ENCODE data around the gene FAM8A1.
"Not testable (repeated sequence)": the region's sequence is repeated elsewhere in the genome, so short reads cannot be mapped to it uniquely, and the experiment has no call there.

Gene FAM8A1, protein sequence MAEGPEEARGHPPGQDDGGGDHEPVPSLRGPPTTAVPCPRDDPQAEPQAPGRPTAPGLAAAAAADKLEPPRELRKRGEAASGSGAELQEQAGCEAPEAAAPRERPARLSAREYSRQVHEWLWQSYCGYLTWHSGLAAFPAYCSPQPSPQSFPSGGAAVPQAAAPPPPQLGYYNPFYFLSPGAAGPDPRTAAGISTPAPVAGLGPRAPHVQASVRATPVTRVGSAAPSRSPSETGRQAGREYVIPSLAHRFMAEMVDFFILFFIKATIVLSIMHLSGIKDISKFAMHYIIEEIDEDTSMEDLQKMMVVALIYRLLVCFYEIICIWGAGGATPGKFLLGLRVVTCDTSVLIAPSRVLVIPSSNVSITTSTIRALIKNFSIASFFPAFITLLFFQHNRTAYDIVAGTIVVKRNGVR

DNA sequence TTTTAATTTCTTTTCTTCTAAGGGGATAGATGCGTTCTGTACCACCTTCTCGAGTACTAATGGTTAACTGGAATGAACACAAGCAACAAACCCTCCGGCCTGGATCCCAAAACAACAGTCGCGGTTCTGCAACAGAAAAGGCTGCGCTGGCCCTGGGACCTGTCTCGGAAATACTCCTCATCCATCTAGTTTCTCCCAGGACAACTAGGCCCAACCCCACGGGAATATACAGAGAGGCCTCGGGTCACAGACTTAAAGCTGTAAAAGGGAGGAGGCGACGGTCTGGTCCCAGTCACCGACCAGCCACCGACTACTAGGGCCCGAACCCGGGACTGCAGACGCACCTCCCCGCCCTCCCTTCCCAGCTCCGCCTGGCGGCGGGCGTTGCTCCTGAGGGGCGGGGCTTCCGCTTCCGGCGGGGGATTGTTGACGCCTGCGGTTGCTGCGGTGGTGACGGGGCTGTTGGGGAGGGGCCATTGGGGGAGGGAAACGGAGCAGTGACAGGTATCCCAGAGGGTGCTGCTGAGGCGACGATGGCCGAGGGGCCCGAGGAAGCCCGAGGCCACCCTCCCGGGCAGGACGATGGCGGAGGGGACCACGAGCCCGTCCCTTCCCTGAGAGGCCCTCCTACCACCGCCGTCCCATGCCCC, at the start of gene FAM8A1:
TSS of gene FAM8A1 (plus strand) at position 426 of the 650 bp plus-strand sequence. CDS start at position 534, 108 bp downstream.
- peak; percentile 93 for FAIRE-seq

DNA sequence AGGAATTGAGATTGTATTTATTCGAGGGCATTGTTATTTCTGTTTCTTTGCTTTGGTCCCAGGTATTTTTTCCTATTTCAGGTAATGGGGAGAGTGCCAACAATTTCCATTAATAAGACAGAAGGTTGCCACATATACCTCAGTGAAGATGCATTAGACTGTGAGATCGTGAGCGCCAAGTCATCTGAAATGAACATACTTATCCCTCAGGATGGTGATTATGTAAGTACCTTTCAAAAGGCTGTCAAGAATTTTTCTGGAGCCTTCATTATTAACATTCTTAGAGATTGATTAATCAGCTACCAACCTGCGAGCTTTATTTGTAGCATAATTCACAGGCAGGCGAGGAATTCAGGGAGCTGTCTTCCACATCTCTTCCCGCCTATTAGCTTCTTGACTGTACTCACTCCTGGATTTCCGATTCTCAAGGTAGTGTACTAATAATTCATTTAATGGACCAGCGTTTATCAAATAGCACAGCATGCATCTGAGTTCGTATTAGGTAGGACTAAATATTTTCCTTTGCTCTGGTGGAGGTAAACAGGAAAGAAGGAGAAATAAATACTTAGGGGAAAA, 48.6 kb upstream of the FAM8A1 start:
- FAIRE-seq (no peak), DNase-seq (ENCODE audit: extremely low spot score, insufficient read length, low read depth) (no peak)

More for the DNA sequence above, at the start of gene FAM8A1:
- peak; percentile 81 for DNase-seq (ENCODE audit: extremely low spot score, insufficient read length, low read depth)

DNA sequence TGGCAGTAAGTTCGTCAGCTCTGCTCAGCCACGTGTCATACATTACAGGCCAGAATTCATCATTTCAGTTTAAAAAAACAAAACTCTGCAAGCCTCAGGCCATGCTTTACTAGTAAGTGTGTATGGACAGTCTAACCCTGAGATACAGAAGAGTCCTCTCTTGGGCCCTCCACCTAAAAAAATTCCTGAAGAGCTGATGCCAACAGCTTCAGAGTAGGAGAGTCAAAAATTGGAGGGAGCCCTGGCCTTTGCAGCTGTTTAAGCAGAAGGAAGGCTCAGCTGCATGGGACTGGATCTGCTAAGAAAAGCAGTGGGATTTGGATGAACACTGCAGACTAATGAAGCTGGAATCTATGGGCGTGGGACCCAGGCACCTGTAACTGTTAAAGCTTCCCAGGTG, 47.2 kb upstream of the FAM8A1 start:
- DNase-seq (ENCODE audit: extremely low spot score, insufficient read length, low read depth) (no peak), FAIRE-seq (no peak)

DNA sequence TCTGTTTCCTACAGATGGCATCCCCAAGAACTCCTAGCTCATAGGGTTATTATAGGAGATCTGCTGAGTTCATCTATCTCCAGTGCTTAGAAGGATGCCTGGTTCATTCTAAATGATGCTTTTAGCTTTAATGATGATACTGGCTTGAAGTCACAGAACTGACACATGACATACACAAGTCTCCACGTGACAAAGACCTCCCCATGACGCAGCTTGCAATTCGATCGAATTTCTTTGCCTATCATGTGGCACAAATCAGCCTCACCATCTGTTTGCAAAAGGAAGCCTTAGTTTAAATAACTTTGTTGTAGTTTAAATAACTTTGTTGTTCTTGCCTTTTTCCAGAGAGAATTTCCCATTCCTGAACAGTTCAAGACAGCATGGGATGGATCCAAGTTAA, 44.1 kb upstream of the FAM8A1 start:
- DNase-seq (ENCODE audit: extremely low spot score, insufficient read length, low read depth) (no peak), FAIRE-seq (no peak)

DNA sequence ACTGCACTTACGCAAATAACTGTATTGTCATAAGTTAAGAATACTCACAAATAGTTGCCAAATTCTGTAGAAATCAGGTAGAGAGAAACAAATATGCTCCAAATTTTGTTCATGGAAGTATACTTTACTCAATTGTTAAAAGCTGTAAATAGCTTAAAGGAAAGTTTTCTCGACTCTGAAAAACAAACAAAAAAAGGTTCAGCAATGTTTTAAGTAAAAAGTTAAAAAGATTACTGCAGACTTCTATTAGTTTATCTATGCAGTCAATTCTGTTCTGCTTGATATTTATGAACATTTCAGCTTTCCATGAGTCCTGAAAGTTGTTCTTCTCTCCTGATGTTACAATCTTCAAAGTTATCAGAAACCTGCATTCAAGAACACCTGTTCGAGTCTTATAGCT, 37.5 kb upstream of the FAM8A1 start:
- FAIRE-seq (no peak), DNase-seq (ENCODE audit: extremely low spot score, insufficient read length, low read depth) (no peak)

DNA sequence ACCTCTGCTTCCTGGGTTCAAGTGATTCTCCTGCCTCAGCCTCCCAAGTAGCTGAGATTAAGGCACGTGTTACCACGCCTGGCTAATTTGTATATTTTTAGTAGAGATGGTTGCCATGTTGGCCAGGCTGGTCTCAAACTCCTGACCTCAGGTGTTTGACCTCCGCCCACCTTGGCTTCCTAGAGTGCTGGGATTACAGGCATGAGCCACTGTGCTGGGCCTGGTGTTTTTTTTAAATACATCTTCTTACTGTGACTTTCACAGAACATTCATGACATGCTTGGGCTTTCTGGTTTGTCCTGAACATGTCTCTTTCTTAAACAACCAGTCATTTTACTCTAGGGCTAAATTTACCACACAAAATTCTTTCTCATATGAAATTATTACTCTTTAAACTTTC, 34.7 kb upstream of the FAM8A1 start:
- no peak for DNase-seq (ENCODE audit: extremely low spot score, insufficient read length, low read depth)
- no peak for FAIRE-seq

DNA sequence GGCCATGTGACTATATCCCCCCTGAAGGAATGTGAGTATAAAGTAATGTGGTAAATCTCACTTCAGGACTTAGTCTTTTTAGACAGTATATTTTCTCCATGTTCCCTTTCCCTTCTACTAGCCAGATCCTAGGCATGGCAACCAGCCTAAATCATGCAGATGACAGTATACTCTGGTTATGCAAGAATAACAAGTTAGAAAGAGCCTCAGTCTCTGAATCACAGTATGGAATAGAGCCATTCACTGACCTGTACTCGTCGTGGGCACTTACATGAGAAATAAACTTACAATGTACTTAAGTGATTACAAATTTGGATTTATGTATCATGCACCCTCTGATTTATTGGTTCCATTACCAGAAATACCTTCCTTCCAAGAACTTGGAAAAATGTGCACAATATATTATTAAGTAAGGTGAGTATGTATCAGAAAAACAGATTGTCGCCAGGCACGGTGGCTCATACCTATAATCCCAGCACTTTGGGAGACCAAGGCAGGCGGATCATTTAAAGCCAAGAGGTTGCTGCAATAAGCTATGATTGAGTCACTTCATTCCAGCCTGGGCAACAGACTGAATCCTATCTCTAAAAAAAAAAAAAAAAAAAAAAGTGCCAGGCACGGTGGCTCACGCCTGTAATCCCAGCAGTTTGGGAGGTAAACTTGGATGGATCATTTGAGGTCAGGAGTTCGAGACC, 25.1 kb upstream of the FAM8A1 start:
- no peak for DNase-seq (ENCODE audit: extremely low spot score, insufficient read length, low read depth)
- FAIRE-seq = no peak

DNA sequence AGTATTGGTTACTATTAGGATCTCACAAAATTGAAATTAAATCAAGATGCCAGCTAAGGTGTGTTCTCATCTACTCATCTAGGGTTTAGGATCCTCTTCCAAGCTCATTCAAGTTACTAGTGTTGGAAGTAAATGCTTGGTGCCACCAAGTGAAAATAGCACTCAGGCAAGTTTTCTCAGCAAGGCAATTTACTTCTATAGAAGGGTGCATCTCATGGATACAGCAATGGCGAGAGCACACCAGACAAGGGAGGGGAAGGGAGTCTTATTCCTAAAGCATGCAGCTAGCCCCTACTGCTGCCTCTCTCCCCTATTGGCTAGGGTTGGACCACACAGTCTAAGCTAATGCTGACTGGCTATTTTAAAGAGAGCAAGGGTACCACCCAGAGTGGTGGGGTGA, 23.0 kb upstream of the FAM8A1 start:
- FAIRE-seq (no peak), DNase-seq (ENCODE audit: extremely low spot score, insufficient read length, low read depth) (no peak)

DNA sequence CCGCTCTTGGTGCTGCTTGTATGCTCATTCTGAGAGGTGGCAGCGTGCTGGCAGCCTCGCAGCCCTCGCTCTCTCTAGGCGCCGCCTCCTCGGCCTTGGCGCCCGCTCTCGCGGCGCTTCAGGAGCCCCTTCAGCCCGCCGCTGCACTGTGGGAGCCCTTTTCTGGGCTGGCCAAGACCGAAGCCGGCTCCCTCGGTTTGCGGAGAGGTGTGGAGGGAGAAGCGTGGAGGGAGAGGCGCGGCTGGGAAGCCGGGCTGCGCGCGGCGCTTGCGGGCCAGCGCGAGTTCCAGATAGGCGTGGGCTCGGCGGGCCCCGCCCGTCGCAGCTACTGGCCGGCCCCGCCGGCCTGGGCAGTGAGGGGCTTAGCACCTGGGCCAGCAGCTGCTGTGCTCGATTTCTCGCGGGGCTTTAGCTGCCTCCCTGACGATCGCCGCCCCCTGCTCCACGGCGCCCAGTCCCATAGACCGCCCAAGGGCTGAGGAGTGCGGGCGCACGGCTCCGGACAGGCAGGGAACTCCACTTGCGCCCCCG, 19.5 kb upstream of the FAM8A1 start:
- FAIRE-seq (no peak), DNase-seq (ENCODE audit: extremely low spot score, insufficient read length, low read depth) (no peak)

DNA sequence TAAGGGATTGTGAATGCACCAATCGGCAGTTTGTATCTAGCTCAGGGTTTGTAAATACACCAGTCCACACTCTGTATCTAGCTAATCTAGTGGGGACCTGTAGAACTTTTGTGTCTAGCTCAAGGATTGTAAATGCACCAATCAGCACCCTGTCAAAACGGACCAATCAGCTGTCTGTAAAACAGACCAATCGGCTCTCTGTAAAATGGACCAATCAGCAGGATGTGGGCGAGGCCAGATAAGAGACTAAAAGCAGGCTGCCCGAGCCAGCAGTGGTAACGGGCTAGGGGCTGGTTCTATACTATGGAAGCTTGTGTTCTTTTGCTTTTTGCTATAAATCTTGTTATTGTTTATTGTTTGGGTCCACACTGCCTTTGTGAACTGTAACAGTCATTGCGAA, 18.8 kb upstream of the FAM8A1 start:
- not testable (repeated sequence) for FAIRE-seq; DNase-seq (ENCODE audit: extremely low spot score, insufficient read length, low read depth)

DNA sequence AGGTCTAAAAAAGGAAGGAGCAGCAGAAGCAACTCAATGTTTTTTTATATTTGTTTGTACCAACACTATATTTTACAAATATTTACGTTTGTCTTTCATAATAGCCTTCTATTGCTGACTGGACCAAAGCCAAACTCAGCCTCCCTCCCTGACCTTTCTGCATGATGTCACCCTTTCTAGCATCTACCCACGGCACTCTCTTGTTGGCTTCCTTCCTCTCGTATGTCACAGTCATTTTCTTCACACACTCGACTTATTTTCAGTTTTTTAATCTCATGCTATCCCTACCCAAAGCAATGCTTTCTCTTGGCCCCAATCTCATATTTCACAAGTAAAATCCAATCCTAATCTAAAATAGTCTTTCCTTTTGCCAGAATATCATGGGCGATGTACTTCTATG, 16.3 kb upstream of the FAM8A1 start:
- FAIRE-seq (no peak), DNase-seq (ENCODE audit: extremely low spot score, insufficient read length, low read depth) (no peak)

DNA sequence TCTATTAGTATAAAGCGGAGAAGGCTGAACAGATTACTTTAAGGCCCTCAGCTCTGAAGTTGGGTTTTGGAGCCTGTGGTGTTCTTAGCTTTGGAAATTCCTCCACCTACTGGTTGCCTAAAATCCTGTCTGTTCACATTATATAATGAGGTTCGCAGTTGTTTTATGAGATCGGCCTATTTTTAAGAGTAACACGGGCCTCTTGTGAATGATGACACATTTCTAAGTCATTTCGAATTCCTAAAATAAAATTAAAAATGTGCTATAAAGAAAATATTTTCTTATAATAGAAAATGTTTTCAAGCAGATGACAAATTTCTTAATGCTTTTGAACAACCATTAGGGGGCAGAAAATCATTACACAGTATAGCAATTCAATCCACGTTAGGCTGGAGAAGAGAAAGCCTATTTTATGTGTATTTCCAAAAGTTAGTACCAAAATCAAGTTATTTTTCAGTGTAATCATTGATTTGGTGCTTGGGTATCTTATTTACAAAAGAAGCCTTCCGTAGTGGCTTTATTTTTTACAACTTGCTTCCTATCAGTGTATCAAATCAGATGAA, 15.8 kb upstream of the FAM8A1 start:
- DNase-seq (ENCODE audit: extremely low spot score, insufficient read length, low read depth) = no peak
- FAIRE-seq = no peak

DNA sequence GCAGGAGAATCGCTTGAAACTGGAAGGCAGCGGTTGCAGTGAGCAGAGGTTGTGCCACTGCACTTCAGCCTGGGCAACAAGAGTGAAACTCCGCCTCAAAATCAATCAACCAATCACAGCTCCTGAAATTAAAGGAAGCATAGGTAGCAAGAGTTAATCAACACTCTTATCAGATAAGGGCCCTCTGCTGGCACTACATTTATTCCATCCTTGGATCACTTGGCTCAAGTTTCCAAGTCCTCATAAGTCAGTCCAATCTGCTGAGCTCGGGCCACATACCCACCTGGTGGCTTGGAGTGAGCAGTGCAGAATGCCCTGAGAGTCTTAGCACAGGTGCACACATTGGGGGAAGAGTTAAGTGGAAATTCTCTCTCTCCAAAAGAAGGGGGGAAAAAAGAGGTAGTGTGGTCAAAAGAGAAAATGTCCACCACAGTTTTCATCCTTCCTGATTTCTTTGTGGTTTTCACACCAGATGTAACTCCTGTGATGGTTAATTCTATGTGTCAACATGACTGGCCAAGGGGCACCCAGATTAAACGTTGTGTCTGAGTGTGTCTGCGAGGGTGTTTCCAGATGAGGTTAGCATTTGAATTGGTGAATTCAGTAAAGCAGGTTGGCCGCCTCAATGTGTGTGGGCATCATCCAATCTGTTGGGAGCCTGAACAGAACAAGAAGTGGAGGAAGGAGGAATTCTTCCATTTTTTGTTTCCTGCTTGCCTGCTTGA, 14.2 kb upstream of the FAM8A1 start:
- FAIRE-seq (no peak), DNase-seq (ENCODE audit: extremely low spot score, insufficient read length, low read depth) (no peak)

DNA sequence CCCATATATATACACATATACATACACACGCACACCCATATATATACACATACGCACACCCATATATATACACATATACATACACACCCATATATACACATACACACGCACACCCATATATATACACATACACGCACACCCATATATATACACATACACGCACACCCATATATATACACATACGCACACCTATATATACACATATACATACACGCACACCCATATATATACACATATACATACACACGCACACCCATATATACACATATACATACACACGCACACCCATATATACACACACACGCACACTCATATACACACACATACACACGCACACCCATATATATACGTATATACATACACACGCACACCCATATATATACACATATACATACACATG, 13.5 kb upstream of the FAM8A1 start:
- FAIRE-seq; DNase-seq (ENCODE audit: extremely low spot score, insufficient read length, low read depth): not testable (repeated sequence)

DNA sequence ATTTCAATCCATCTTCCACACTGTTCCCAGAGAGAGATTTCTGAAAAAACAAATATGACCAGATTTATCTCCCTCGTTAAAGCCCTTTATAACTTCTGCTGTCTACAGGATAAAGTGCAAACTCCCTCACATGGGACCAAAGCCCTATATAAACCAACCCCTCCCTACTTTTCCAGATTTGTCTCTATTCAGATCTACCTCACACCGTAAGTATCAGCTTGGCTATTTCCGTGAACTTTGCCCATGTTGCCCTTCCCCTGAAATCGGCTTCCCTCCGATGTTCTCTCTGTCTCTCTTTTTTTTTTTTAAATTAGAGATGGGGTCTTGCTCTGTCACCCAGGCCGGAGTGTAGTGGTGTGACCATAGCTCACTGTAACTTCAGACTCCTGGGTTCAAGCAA, 12.1 kb upstream of the FAM8A1 start:
- FAIRE-seq = no peak
- no peak for DNase-seq (ENCODE audit: extremely low spot score, insufficient read length, low read depth)

DNA sequence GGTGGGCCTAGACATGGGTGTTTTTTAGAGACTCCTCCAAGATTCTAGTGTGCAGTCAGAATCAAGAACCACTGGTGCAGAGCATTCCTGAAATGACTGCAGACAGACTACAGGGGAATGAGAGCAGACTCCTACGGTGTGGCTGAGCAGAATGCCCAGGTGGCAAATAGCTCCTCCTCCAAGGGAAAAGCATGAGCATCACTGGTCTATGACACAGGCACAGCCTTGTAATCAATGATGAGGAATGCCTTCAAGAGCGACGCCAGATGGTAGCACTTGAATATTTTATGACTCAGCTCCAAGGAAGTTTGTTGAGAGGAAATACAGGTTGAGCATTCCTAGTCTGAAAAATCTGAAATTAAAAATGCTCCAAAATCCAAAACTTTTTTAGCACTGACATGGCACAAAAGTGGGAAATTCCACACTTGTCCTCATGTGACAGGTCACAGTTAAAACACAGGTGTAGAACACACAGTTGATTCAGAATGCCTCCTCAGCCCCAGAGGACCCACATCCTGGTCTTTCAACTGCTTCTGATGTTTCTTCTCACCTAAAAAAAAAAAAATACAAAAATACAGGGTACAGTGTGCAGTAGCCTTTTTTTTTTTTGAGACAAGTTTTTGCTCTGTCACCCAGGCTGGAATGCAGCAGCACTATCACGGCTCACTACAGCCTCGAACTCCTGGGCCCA, 10.6 kb upstream of the FAM8A1 start:
- no peak for DNase-seq (ENCODE audit: extremely low spot score, insufficient read length, low read depth)
- FAIRE-seq = no peak

DNA sequence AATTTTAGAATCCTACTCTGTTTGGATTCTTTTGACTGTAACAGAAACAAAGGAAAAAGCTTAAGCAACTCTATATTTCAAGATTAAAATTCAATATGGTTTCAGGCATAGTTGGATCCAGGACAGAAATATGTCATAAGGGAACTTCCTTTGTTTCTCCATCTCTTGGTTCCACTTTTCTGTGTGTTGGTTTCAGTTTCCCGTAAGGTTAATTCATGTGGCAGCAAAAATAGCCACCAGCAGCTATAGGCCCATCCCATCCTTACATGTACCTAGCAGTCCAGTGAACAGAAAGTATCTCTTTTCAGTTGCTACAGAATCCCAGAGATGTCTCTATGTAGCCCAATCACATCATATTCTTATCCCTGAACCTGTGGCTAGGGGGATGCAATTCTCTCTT, 8.8 kb upstream of the FAM8A1 start:
- no peak for DNase-seq (ENCODE audit: extremely low spot score, insufficient read length, low read depth)
- no peak for FAIRE-seq

DNA sequence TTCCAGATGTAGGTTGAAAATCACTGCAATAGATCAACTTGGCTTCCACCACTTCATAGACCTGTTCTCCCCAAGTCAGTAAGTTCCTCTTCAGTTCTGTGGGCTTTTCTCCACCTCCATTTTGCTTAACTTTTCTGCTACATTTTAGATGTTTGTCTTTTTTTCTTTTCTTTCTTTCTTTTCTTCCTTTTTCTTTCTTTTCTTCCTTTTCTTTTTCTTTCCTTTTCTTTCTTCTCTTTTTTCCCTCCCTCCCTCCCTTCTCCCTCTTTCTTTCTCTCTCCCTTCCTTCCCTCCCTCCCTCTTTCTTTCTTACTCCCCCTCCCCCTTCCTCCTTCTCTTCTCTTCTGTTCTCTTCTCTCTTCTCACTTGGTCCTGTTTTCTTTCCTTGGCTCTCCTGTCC, 6.9 kb upstream of the FAM8A1 start:
- DNase-seq (ENCODE audit: extremely low spot score, insufficient read length, low read depth) = no peak
- FAIRE-seq = no peak

DNA sequence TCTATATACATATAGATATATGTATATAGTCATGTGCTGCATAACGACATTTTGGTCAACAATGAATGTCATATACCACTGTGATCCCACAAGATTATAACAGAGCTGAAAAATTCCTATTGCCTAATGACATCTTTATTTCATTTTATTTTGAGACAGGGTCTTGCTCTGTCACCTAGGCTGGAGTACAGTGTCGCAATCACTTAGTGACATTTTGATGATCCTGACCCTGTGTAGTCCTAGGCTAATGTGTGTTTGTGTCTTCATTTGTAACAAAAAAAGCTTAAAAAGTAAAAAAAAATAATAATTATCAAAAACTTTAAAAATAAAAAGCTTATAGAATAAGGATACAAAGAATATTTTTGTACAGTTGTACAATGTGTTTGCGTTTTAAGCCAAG, 4.0 kb upstream of the FAM8A1 start:
- DNase-seq (ENCODE audit: extremely low spot score, insufficient read length, low read depth) = no peak
- FAIRE-seq = no peak

Measured in GM18507 (cell line).